Measurements from ENCODE around the gene RNF168.
A peak's percentile ranks its signal among the peaks of the same experiment; 100 is the strongest.
"Not testable (repeated sequence)": the region's sequence is repeated elsewhere in the genome, so short reads cannot be mapped to it uniquely, and the experiment has no call there.

Gene RNF168

DNA sequence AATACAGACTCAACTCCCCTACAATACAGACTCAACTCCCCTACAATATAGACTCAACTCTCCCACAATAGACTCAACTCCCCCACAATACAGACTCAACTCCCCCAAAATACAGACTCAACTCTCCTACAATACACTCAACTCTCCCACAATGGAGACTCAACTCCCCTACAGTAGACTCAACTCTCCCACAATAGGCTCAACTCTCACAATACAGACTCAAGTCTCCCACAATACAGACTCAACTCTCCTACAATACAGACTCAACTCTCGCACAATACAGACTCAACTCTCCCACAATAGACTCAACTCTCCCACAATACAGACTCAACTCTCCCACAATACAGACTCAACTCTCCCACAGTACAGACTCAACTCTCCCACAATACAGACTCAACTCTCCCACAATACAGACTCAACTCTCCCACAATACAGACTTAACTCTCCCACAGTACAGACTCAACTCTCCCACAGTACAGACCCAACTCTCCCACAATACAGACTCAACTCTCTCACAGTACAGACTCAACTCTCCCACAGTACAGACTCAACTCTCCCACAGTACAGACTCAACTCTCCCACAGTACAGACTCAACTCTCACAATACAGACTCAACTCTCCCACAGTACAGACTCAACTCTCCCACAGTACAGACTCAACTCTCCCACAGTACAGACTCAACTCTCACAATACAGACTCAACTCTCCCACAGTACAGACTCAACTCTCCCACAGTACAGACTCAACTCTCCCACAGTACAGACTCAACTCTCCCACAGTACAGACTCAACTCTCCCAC is 40.7 kb downstream of the RNF168 start:
- DNase-seq, result not testable (repeated sequence)

- DNase-seq, result no peak
Measured at GRCh38 chr3:196458063-196458462, 45.5 kb downstream of the RNF168 start.

GRCh38 chr3:196457470-196457869 is 46.1 kb downstream of the RNF168 start:
- DNase-seq, result peak; percentile 39

DNA sequence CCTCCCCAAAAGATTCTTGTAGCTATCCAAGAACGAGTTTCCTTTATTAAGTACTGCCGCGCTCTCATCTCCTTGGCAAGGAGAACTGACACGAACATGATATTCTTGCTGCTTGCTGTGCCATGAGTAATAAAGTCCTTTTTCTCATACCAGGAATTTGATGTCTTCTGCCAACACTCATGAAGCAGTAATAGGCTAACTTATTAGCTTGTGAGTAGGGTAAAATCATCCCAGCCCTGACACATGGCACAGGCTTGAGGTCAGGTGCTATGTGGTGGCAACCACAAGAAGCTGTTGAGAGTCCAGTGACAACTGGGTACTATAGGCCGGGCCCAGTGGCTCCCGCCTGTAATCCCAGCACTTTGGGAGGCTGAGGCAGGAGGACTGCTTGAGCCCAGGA is 48.6 kb downstream of the RNF168 start:
- DNase-seq, result no peak

DNA sequence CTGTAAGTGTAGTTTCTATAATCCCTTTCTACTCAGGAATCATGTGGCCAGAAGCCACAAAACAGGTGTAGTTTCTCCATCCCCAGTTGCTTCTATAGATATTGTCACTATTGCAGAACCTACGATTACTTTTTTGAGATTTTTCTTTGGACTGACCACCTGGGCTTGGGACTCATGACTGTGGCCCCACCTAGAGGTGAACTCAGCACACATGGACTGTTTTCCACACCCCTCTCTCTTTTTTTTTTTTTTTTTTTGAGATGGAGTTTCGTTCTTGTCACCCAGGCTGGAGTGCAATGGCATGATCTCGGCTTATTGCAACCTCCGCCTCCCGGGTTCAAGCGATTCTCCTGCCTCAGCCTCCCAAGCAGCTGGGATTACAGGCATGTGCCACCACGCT is 58.2 kb downstream of the RNF168 start:
- not testable (repeated sequence) for DNase-seq

- DNase-seq, result no peak
Measured at GRCh38 chr3:196444500-196444894, 59.1 kb downstream of the RNF168 start.

DNA sequence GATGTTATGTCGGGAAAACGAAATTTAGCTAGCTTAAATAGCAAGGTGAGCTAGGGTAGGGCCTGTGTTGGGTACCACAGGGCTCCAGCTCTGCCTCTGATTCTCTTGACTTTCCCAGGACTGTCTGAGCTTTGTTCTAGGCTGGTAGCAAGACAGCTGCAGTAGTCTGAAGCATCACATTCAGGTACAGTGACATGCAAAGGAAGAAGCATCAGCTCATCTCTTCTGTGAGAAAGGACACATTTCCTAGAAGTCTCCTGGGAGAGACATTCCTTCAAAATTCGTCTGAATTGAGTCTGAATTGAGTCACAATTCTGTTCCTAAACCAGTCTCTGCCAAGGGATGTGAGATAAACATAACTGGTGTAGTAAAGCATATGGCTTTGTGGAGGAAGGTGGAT is 62.9 kb downstream of the RNF168 start:
- no peak for DNase-seq

- no peak for DNase-seq
Measured at GRCh38 chr3:196440041-196440537, 63.5 kb downstream of the RNF168 start.

DNA sequence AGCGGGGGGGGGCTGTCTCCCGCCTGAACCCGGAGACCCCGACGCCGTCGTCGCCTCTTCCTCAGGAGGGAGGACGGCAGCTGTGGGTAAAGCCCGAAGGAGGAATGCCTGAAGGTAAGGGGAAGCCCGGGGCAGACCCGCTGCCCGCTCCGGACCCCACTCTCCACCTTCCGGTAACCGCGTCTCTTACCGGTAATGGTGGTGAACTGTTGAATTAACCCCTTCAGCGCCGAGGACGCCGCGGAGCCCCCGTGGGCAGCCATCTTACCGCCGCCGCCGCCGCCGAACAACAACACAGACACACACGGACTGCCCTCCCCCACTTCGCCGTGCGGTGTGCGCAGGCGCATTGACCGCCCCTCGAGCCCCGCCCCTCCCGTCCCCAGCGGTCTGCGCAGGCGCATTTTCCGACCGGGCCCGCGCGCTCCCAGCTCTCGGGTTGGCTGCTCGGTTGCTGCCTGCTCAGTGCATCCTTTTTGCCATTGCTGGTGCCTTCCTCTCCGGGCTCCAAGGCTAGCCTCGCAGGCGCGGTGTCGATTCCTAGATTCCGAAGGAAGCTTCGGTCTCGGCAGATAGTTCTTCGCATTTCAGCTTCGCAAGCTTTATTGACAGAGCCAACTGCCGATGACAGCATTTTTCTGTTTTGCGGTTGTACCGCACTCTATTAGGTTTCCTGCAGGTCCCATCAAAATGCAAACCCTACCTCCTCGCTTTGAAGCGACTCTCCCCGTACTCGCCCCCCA is 71.3 kb downstream of the RNF168 start, which contains the start of gene UBXN7:
Gene UBXN7 (minus strand): TSS at position 291 of the 743 bp plus-strand sequence. CDS start 28 bp downstream, at position 263.
- DNase-seq, result peak; percentile 97

GRCh38 chr3:196431181-196432136 is 72.1 kb downstream of the RNF168 start:
- peak; percentile 34 for DNase-seq

GRCh38 chr3:196428041-196428440 is 75.5 kb downstream of the RNF168 start:
- DNase-seq, result no peak

- DNase-seq, result not testable (repeated sequence)
Measured at GRCh38 chr3:196424421-196424820, 79.1 kb downstream of the RNF168 start.

DNA sequence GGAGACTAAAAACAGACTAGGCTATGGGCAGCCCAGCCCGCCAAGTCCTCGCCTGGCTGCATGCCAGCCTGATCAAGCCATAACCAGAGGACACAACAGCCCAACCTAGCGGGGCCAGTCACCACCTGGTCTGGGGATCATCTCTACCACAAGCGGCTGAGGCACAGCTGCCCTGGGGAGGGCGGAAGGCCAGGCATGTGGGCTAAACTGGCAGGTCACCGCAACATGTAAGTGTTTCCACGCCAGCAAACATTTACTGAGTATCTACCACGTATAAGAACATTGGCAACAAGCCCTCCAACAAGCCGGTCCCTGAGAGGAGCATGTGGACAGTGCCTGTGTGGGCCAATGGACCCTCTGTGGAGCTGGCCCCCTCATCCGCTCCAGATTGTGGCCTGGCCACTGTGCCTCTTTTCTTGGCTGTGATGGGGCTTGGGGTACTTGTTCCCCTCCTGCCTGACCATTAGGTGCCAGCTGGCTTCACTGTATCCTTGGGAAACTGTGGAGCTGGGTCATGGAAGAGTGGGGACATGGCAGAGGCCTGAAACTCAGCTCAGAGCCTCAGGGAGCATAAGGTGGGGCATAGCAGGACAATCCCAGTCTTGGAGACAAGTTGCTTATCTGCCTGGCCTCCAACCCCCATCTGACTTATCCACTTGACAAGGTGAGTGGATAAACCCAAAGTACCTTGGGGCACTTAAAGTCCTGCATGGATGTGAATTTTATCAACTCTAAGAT is 80.4 kb downstream of the RNF168 start:
- no peak for DNase-seq

DNA sequence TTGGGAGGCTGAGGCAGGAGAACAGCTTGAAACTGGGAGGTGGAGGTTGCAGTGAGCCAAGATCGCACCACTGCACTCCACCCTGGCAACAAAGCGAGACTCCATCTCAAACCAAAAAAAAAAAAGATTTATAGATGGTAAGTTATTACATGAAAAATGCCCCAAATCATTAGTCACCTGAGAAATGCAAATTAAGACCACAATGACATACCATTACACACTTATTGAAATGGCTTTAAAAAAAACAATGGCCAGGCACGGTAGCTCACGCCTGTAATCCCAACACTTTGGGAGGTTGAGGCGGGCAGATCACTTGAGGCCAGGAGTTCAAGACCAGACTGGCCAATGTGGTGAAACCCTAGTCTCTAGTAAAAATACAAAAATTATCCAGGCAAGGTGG is 81.9 kb downstream of the RNF168 start:
- DNase-seq, result not testable (repeated sequence)

DNA sequence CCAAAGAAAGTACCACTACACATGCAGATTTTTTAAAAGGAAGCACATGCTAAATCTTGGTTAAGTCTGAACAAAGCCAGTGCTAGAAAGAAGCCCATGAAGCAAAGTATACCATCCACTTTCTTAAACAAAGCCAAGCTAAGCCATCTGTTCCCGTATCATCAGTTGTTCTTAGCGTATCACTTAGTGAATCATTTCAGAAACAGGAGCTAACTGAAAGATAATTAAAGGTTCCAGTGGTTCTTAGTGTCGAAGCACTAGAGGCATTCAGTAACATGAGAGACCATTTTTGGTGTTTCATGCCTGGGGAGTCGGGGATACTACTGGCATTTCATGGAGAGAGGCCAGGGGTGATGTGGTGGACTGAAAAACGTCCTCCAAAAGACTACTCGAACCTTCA is 84.2 kb downstream of the RNF168 start:
- no peak for DNase-seq

Measured in CD4-positive, alpha-beta T cell treated with Interleukin-17A for 1 hour (primary cell).